Mesothelial cell of epicardium (in vitro differentiated cells): Measurements from ENCODE around the gene PIM1. TPM values are rescaled to one million over a fixed set of nuclear protein-coding genes. Genes with fewer than 3 reads are reported as not detected.

Source experiments
- DNase-seq, 2 experiments: peaks; one replicate each; pipeline ENCODE4 v3.0.0; 2021; ENCODE audit warnings: low spot score in 2 of 2; ENCODE audit not compliant: unreplicated experiment in 2 of 2
- H3K27ac Mint-ChIP-seq: 2 replicates; pipeline ENCODE4 v1.8.0; 2021; ENCODE audit warnings: mixed read lengths
- H3K27me3 Mint-ChIP-seq: 2 replicates; pipeline ENCODE4 v1.8.0; 2021; ENCODE audit warnings: low read depth, mixed read lengths
- H3K36me3 Mint-ChIP-seq: 2 replicates; pipeline ENCODE4 v1.8.0; 2021; ENCODE audit warnings: mixed read lengths
- H3K4me1 Mint-ChIP-seq: 2 replicates; pipeline ENCODE4 v1.8.0; 2021; ENCODE audit warnings: mixed read lengths
- H3K4me3 Mint-ChIP-seq: 2 replicates; pipeline ENCODE4 v1.8.0; 2021; ENCODE audit warnings: mild to moderate bottlenecking, moderate library complexity, mixed read lengths
- H3K9me3 Mint-ChIP-seq: 2 replicates; pipeline ENCODE4 v1.8.0; 2021; ENCODE audit warnings: mixed read lengths
- CTCF ChIP-seq: fragments of 200-600 bp; sonication (generic); IDR thresholded peaks from one replicate; pipeline ENCODE4 v1.5.0; 2021; ENCODE audit warnings: antibody characterized with exemption; ENCODE audit not compliant: unreplicated experiment
- total RNA-seq: library from RNA; stranded (reverse); gene quantifications from 3 replicates; pipeline ENCODE4 v1.2.1, GENCODE V29; 2021

PIM1 gene
- total RNA-seq, 1 donor from 2014 or later: 26.2 TPM

- DNase-seq: no peak
- Mint-ChIP-seq H3K27ac (no peak overlapping the region), H3K9me3 (peaks cover 6% of the 10 kb centered on the region), H3K27me3 (peaks cover 23% of the 10 kb centered on the region), H3K4me3 (no peak overlapping the region), H3K36me3 (no peaks in the 10 kb centered on the region), H3K4me1 (peaks cover 12% of the 10 kb centered on the region)
- no peak for TF ChIP-seq CTCF
Observed at GRCh38 chr6:37201726-37202125, 31.8 kb downstream of the PIM1 start.

- no peak for DNase-seq
- H3K27me3 Mint-ChIP-seq: peaks cover 23% of the 10 kb centered on the region
- H3K36me3 Mint-ChIP-seq: no peaks in the 10 kb centered on the region
- no peak overlapping the region for H3K27ac Mint-ChIP-seq
- no peak overlapping the region for H3K4me3 Mint-ChIP-seq
- TF ChIP-seq CTCF: no peak
- H3K4me1 Mint-ChIP-seq: peaks cover 12% of the 10 kb centered on the region
- no peaks in the 10 kb centered on the region for H3K9me3 Mint-ChIP-seq
Observed at GRCh38 chr6:37202788-37203491, 33.0 kb downstream of the PIM1 start.

- peaks cover 21% of the 10 kb centered on the region for H3K27me3 Mint-ChIP-seq
- TF ChIP-seq CTCF: no peak
- DNase-seq: no peak
Observed at GRCh38 chr6:37204014-37204751, 34.2 kb downstream of the PIM1 start.

GRCh38 chr6:37205175-37205996, 35.4 kb downstream of the PIM1 start:
- no peak for TF ChIP-seq CTCF
- H3K9me3 Mint-ChIP-seq: no peaks in the 10 kb centered on the region
- peaks cover 14% of the 10 kb centered on the region for H3K4me1 Mint-ChIP-seq
- H3K4me3 Mint-ChIP-seq: no peak overlapping the region
- no peak overlapping the region for H3K27ac Mint-ChIP-seq
- no peak for DNase-seq
- H3K27me3 Mint-ChIP-seq: peaks cover 12% of the 10 kb centered on the region
- no peaks in the 10 kb centered on the region for H3K36me3 Mint-ChIP-seq

More at GRCh38 chr6:37204014-37204751, 34.2 kb downstream of the PIM1 start:
- Mint-ChIP-seq H3K36me3 (no peaks in the 10 kb centered on the region), H3K4me1 (peaks cover 12% of the 10 kb centered on the region), H3K27ac (no peak overlapping the region), H3K4me3 (no peak overlapping the region), H3K9me3 (no peaks in the 10 kb centered on the region)

- Mint-ChIP-seq H3K36me3 (no peaks in the 10 kb centered on the region), H3K27me3 (peaks cover 6% of the 10 kb centered on the region), H3K9me3 (no peaks in the 10 kb centered on the region), H3K27ac (no peak overlapping the region), H3K4me1 (peaks cover 16% of the 10 kb centered on the region), H3K4me3 (no peak overlapping the region)
- no peak for TF ChIP-seq CTCF
- DNase-seq: no peak
Observed at GRCh38 chr6:37205997-37206340, 36.0 kb downstream of the PIM1 start.
